Stimulated activated CD4-positive, alpha-beta T cell treated with anti-CD3 and anti-CD28 coated beads, Interleukin-15, amount 100 ng/mL, for 1 hour (primary cell): ENCODE measurements around the gene IMPA2.
"Not testable (repeated sequence)": the region's sequence is repeated elsewhere in the genome, so short reads cannot be mapped to it uniquely, and the experiment has no call there.

ENCODE experiments used
- DNase-seq, 2 donors: peaks; one replicate each; pipeline ENCODE4 v3.0.0-alpha.2; 2020; ENCODE audit warnings: low read depth in 1 of 2, low spot score in 1 of 2

Gene IMPA2

GRCh38 chr18:12067671-12068070 lies 86.4 kb downstream of the IMPA2 start:
- DNase-seq = no peak

- DNase-seq = not testable (repeated sequence)
These were observed 87.1 kb downstream of the IMPA2 start for GRCh38 chr18:12068316-12068949.

GRCh38 chr18:12068950-12069320 lies 87.6 kb downstream of the IMPA2 start:
- no peak for DNase-seq

- not testable (repeated sequence) for DNase-seq
These were observed 89.8 kb downstream of the IMPA2 start for GRCh38 chr18:12071066-12071465.

GRCh38 chr18:12072996-12073395 lies 91.7 kb downstream of the IMPA2 start:
- no peak for DNase-seq

GRCh38 chr18:12074736-12075135 lies 93.4 kb downstream of the IMPA2 start:
- DNase-seq = no peak

GRCh38 chr18:12076424-12077140 lies 95.3 kb downstream of the IMPA2 start:
- DNase-seq = no peak

GRCh38 chr18:12077994-12078393 lies 96.7 kb downstream of the IMPA2 start:
- DNase-seq = not testable (repeated sequence)

GRCh38 chr18:12079491-12080237 lies 98.4 kb downstream of the IMPA2 start:
- DNase-seq = no peak
